HG03565 (cell line): ENCODE data around the gene PPP1R26.
"Not testable (repeated sequence)": the region's sequence is repeated elsewhere in the genome, so short reads cannot be mapped to it uniquely, and the experiment has no call there.

ENCODE experiments used
- ATAC-seq: cut with Tn5 transposase; IDR thresholded peaks from one replicate; pipeline ENCODE4 v1.9.1; 2021; ENCODE audit warnings: mild to moderate bottlenecking, moderate library complexity; ENCODE audit not compliant: unreplicated experiment

The PPP1R26 gene

DNA sequence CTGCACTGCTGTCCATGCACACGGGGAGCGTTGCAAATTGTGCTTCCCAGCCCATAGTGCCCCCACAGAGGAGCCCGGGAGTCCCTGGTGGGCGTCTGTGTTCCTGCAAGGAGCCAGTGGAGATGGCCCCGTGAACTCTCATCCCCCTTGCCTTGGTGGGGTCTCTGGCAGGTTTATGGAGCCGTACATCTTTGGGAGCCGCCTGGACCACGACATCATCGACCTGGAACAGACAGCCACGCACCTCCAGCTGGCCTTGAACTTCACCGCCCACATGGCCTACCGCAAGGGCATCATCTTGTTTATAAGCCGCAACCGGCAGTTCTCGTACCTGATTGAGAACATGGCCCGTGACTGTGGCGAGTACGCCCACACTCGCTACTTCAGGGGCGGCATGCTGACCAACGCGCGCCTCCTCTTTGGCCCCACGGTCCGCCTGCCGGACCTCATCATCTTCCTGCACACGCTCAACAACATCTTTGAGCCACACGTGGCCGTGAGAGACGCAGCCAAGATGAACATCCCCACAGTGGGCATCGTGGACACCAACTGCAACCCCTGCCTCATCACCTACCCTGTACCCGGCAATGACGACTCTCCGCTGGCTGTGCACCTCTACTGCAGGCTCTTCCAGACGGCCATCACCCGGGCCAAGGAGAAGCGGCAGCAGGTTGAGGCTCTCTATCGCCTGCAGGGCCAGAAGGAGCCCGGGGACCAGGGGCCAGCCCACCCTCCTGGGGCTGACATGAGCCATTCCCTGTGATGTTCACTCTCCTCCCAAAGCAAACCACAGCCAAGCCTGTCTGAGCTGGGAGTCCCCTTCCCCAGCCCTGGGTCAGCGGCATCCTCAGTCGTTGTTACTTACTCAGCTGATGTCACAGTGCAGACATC lies 24.0 kb downstream of the PPP1R26 start:
- ATAC-seq, result no peak

GRCh38 chr9:135504262-135505243 lies 25.0 kb downstream of the PPP1R26 start:
- ATAC-seq, result no peak

DNA sequence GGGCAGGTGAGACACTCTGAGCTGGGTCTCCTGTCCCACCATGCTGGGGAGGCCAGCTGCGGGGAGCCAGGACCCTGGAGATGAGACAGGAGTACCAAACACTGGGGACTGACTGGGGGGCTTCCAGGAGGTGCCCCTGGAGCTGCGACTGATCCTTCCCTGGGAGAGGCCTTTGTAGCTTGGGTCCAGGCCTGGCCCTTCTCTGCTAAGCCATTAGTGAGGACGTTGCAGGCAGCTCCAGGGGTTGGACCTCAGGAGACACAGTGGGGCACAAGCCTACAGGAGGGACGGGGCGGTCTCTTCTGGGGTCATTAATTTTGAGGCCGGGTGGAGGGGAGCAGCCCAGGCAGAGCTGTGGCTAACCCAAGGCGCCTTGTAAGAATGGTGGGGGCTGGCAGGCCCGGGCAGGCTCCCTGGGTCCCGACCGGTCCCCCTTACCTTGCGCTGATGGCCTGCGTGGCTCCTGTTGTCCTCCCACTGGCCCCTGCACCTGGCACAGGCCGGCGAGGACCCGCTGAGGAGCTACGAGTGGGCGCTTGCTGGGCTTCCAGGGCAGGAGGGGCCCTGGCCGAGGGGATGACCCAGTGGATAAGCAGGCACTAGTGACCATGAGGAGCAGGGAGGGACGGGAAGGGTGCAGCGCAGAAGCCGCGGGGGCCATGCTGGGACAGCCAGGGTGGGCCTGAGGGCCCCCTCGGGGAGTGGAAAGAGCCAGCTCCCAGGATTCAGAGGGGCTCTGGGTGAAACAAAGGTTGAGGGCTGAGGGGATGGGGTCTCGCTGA lies 26.0 kb downstream of the PPP1R26 start:
- no peak for ATAC-seq

- no peak for ATAC-seq
These were observed 26.9 kb downstream of the PPP1R26 start for GRCh38 chr9:135506327-135507103.

- no peak for ATAC-seq
These were observed 27.8 kb downstream of the PPP1R26 start for GRCh38 chr9:135507104-135508035.

- ATAC-seq, result no peak
These were observed 28.7 kb downstream of the PPP1R26 start for GRCh38 chr9:135508211-135508820.

GRCh38 chr9:135509458-135509857 lies 29.9 kb downstream of the PPP1R26 start:
- no peak for ATAC-seq

DNA sequence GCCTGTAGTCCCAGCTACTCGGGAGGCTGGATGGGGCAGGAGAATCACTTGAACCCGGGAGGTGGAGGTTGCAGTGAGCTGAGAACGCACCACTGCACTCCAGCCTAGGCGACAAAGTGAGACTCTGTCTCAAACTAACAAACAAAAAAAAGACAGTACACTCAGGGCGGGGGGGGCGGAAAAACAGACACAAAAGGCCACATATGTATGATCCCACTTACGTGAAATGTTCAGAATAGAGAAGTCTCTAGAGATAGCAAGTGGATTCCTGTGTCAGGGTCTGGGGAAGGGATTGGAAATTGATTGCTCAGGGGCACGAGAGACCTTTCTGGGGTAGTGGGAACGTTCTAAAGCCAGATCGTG lies 32.6 kb downstream of the PPP1R26 start:
- ATAC-seq, result no peak

DNA sequence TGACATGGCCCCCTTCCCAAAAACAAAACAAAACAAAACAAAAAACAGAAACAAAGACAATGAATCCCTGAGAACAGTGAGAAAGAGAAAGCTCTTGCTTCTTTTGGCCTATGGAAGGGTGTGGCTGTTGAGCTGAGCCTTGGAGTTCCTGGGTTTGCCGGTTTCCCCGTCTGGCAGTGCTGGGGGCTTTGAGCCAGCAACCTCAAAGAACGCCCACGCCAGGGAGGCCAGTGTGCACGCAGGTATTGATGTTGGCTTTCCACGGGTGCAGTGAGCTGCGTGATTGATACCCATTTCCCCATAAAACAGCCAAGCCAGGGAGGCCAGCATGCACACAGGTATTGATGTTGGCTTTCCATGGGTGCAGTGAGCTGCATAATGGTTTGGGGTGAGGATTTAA lies 33.3 kb downstream of the PPP1R26 start:
- no peak for ATAC-seq

DNA sequence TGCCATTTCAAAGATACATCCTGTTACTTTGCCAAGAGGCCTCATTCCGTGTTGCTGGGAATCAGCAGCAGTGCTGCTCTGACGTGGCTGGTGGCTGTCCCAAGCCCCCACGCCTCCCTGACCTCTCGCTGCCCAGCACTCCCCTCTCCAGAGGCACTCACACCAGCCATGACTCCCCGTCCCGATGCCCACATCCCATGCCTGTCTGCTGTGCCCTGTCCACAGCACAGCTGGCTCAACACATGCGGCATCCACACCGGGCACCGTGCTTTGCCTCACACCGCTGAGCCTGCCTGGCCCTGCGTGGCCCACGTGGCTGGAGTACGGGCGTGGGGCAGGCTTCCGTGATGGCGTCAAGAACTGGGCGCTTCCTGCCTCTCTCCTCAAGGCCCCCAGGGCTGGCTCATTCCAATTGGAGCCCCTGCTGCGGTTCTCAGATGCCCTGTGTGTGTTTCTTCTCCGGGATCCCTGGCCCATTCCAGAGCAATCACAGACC lies 33.8 kb downstream of the PPP1R26 start:
- ATAC-seq, result no peak

GRCh38 chr9:135513906-135514305 lies 34.3 kb downstream of the PPP1R26 start:
- ATAC-seq, result not testable (repeated sequence)

- no peak for ATAC-seq
These were observed 34.9 kb downstream of the PPP1R26 start for GRCh38 chr9:135514342-135515082.

DNA sequence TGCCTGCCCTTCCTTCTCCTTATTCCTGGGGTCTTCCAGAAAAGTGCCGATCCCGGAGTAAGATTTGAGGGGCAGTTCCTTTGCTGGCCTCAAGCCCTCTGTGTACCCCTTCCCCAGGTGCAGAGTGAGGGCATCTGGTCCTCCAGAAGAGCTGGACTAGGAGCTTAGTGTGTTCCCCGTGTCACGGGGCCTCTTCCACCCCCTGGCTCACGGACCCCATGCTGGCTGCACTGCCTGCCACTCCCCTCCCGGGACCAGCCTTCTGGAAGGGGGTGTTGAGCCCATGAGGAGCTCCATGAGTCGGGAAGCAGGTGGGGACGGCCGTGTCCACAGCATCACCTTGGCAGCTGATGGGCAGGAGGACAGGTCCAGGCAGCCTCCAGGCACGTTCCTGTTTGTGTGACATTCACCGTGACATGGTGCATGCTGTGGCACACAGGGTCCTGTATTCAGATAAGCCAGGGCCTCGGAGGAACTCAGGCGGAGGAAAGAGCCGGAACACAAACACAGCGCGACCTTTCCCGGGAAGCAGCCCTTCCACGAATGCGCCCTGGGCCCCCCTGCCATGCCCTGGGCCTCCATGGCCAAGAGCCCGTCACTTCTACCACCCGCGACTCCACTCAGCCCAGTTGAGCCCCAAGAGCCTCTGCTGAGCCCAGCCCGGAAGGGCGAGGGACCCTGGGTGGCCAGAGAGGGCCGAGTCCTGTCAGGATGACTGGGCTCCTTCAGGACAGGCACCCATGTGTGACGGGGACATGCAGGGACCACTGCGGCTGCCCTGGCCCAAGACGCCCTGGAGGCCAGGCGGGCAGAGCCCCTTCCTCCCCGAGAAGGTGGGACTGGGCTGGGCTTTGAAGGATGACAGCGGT lies 35.7 kb downstream of the PPP1R26 start:
- no peak for ATAC-seq

GRCh38 chr9:135516132-135516860 lies 36.7 kb downstream of the PPP1R26 start:
- no peak for ATAC-seq

DNA sequence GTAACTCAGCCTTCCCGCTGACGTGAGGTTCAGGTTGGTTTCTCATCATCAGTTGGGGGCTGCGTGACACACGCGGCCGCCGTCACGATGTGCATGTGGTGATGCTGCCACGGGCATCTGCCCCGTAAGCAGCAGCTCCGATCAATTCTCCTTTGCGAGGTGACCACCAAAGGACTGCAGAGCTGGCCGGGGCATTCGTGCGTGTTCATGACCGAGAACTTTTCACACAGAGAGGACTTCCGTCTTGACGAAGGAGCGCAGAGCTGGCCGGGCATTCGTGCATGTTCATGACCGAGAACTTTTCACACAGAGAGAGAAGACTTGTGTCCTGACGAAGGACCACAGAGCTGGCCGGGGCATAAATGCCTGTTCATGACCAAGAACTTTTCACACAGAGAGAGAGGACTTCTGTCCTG lies 37.8 kb downstream of the PPP1R26 start:
- no peak for ATAC-seq
